ENCODE measurements around the gene ARSB. TPM values are rescaled to one million over a fixed set of nuclear protein-coding genes. Genes with fewer than 3 reads are reported as not detected.

Gene ARSB
- total and polyA plus RNA-seq, 9 of the 15 experiments (the other 6 are each of a cell fraction or from before 2014, with no cell fraction given): 0.52 to 4.6 (median 2.4) TPM

DNA sequence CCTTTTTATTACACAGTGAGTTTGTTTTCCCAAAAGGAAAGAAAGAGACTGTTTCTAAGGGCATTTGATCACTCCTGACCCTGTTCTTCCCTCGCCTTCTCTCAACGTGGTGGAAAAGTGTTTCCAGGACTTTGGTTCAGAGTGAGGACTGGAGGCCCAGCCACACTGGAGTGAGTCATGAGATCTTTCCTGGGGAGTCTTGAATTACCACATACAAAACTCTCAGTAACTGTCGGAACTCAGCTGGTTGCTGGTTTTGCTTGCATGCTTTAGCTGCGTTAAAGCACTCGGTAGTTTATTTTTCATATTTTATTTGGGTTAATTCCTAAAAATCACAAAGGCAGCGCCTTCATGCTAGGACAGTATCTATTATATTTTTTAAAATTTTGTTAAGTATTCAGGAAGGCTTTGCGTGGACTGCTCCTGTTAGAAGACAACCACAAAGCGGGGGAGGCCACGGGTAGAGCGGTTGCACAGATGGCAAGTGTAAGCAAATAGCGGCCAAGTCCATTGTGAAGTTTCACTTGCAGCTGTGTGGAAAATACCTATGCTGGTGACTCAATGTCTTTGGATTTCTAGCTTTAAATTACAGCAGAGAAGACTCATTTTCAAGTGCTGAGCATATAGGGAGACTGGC lies 77.7 kb downstream of the ARSB start (continued):
- TF ChIP-seq, protein P1, sequence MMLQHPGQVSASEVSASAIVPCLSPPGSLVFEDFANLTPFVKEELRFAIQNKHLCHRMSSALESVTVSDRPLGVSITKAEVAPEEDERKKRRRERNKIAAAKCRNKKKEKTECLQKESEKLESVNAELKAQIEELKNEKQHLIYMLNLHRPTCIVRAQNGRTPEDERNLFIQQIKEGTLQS (IDR thresholded peaks at IDR 0.05): peak; percentile 11; the same call in 1 of the 2 replicates
- TF ChIP-seq, protein P1 (CRISPR knock-in tag; conservative IDR thresholded peaks at IDR 0.05): no peak
- TF ChIP-seq CEBPG (CRISPR knock-in tag; IDR thresholded peaks at IDR 0.05) (no peak), CEBPG (tag; conservative IDR thresholded peaks at IDR 0.05 in 1 of 2, IDR thresholded peaks at IDR 0.05 in 1 of 2) (0 out of 4 replicates have a peak, but pooled peaks of 1 of the 2 experiments have one; percentile 22), FOSL1 (tag; conservative IDR thresholded peaks at IDR 0.05) (peak; percentile 74), JUND (IDR thresholded peaks at IDR 0.05; ENCODE audit: borderline replicate concordance, low read depth, low read length) (peak; percentile 40), JUND (tag; IDR thresholded peaks at IDR 0.05; ENCODE audit: borderline replicate concordance, low read depth, low read length) (peak; percentile 49; the same call in 1 of the 3 replicates), HNRNPH1 (optimal IDR thresholded peaks at IDR 0.05; ENCODE audit: low read depth, low read length) (no peak), ZNF717 (CRISPR knock-in tag; IDR thresholded peaks at IDR 0.05) (no peak)
- TF ChIP-seq, protein P2, sequence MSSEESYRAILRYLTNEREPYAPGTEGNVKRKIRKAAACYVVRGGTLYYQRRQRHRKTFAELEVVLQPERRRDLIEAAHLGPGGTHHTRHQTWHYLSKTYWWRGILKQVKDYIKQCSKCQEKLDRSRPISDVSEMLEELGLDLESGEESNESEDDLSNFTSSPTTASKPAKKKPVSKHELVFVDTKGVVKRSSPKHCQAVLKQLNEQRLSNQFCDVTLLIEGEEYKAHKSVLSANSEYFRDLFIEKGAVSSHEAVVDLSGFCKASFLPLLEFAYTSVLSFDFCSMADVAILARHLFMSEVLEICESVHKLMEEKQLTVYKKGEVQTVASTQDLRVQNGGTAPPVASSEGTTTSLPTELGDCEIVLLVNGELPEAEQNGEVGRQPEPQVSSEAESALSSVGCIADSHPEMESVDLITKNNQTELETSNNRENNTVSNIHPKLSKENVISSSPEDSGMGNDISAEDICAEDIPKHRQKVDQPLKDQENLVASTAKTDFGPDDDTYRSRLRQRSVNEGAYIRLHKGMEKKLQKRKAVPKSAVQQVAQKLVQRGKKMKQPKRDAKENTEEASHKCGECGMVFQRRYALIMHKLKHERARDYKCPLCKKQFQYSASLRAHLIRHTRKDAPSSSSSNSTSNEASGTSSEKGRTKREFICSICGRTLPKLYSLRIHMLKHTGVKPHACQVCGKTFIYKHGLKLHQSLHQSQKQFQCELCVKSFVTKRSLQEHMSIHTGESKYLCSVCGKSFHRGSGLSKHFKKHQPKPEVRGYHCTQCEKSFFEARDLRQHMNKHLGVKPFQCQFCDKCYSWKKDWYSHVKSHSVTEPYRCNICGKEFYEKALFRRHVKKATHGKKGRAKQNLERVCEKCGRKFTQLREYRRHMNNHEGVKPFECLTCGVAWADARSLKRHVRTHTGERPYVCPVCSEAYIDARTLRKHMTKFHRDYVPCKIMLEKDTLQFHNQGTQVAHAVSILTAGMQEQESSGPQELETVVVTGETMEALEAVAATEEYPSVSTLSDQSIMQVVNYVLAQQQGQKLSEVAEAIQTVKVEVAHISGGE (CRISPR knock-in tag; IDR thresholded peaks at IDR 0.05): 0 out of 6 replicates have a peak, but pooled peaks of 1 of the 3 experiments have one; percentile 27
- TF ChIP-seq, protein P3, sequence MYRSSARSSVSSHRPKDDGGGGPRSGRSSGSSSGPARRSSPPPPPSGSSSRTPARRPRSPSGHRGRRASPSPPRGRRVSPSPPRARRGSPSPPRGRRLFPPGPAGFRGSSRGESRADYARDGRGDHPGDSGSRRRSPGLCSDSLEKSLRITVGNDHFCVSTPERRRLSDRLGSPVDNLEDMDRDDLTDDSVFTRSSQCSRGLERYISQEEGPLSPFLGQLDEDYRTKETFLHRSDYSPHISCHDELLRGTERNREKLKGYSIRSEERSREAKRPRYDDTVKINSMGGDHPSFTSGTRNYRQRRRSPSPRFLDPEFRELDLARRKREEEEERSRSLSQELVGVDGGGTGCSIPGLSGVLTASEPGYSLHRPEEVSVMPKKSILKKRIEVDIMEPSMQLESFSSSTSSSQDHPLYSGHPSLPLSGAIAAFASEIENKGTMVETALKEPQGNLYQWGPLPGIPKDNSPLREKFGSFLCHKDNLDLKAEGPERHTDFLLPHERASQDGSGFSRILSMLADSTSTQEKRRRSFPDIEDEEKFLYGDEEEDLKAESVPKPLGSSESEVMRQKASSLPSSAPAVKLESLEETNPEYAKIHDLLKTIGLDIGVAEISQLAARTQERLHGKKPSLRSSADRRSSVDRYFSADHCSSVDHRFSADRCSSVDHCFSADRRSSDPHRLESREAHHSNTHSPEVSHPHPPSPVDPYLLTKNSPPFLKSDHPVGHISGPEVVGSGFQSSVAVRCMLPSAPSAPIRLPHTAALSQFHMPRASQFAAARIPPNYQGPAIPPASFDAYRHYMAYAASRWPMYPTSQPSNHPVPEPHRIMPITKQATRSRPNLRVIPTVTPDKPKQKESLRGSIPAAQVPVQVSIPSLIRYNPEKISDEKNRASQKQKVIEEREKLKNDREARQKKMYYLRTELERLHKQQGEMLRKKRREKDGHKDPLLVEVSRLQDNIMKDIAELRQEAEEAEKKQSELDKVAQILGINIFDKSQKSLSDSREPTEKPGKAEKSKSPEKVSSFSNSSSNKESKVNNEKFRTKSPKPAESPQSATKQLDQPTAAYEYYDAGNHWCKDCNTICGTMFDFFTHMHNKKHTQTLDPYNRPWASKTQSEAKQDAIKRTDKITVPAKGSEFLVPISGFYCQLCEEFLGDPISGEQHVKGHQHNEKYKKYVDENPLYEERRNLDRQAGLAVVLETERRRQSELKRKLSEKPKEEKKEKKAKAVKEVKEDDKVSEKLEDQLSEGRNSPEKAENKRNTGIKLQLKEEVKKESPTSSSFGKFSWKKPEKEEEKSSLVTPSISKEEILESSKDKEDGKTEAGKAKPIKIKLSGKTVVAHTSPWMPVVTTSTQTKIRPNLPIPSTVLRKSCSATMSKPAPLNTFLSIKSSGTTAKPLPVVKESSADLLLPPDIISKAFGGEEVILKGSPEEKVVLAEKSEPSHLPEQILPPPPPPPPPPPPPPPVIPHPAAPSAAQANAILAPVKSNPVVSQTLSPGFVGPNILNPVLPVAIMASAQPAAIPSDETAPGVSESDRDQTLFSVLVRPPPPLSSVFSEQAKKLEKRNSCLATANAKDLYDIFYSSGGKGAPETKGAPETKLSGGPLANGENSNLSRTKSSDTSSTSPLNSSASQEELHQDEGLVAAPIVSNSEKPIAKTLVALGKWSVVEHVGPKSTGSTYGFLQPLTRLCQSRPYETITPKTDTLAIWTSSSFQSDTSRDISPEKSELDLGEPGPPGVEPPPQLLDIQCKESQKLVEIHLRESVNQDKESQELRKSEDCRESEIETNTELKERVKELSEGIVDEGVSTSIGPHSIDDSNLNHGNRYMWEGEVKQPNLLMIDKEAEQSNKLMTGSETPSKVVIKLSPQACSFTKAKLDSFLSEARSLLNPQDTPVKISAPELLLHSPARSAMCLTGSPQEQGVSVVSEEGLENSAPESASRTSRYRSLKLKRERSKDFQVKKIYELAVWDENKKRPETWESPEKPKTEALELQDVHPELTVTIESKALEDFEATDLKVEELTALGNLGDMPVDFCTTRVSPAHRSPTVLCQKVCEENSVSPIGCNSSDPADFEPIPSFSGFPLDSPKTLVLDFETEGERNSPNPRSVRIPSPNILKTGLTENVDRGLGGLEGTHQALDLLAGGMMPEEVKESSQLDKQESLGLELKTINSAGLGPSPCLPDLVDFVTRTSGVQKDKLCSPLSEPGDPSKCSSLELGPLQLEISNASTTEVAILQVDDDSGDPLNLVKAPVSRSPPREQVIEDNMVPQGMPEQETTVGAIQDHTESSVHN (IDR thresholded peaks at IDR 0.05; ENCODE audit: borderline replicate concordance in 1 of 2, low read depth in 1 of 2): no peak
- TF ChIP-seq, protein P4, sequence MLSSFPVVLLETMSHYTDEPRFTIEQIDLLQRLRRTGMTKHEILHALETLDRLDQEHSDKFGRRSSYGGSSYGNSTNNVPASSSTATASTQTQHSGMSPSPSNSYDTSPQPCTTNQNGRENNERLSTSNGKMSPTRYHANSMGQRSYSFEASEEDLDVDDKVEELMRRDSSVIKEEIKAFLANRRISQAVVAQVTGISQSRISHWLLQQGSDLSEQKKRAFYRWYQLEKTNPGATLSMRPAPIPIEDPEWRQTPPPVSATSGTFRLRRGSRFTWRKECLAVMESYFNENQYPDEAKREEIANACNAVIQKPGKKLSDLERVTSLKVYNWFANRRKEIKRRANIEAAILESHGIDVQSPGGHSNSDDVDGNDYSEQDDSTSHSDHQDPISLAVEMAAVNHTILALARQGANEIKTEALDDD (IDR thresholded peaks at IDR 0.05): peak; percentile 54; the same call in 1 of the 2 replicates

Measured in K562 (cell line).